HL-60 (cell line): Measurements from ENCODE around the gene TMEM95.

Experiments used
- DNase-seq, 2 experiments: peaks; one replicate each; pipeline ENCODE4 v3.0.0-alpha.2; 2010 to 2020; ENCODE audit warnings: low read depth in 1 of 2, low spot score in 1 of 2
- H3K27ac ChIP-seq: fragments of 250-450 bp; sonication (Bioruptor Pico); replicated peaks from 2 replicates; pipeline ENCODE4 v1.5.1; 2020; ENCODE audit warnings: mild to moderate bottlenecking, moderate library complexity
- H3K27me3 ChIP-seq: fragments of 250-450 bp; sonication (Bioruptor Pico); 2 replicates; pipeline ENCODE4 v1.5.1; 2021; ENCODE audit warnings: mild to moderate bottlenecking, moderate library complexity; ENCODE audit not compliant: insufficient read depth, poor library complexity, severe bottlenecking
- H3K4me3 ChIP-seq: replicated peaks from 2 replicates; pipeline ENCODE4 v1.5.1; 2011; ENCODE audit warnings: mild to moderate bottlenecking, control low read depth, low read length; ENCODE audit not compliant: insufficient read depth
- CTCF ChIP-seq: IDR thresholded peaks from one replicate; pipeline ENCODE4 v1.5.1; 2011; ENCODE audit warnings: low read length, control low read depth, inconsistent platforms; ENCODE audit not compliant: insufficient read depth
- GABPA ChIP-seq: IDR thresholded peaks from 2 replicates; pipeline ENCODE4 v1.6.1; 2012; ENCODE audit warnings: low read depth
- POLR2AphosphoS5 ChIP-seq: IDR thresholded peaks from 2 replicates; pipeline ENCODE4 v1.6.1; 2012; ENCODE audit warnings: low read depth
- REST ChIP-seq: IDR thresholded peaks from 2 replicates; pipeline ENCODE4 v1.6.1; 2012; ENCODE audit warnings: low read depth; ENCODE audit not compliant: insufficient replicate concordance
- SPI1 ChIP-seq: IDR thresholded peaks from 2 replicates; pipeline ENCODE4 v1.6.1; 2012; ENCODE audit warnings: low read depth, mild to moderate bottlenecking, borderline replicate concordance

TMEM95 gene

GRCh38 chr17:7348478-7349242, 6.3 kb upstream of the TMEM95 start:
- TF ChIP-seq GABPA (no peak), SPI1 (no peak), POLR2AphosphoS5 (no peak), CTCF (no peak), REST (no peak)
- DNase-seq = no peak
- no peaks in the 10 kb centered on the region for H3K27me3 ChIP-seq
- no peak overlapping the region for H3K4me3 ChIP-seq
- H3K27ac ChIP-seq = no peak overlapping the region

- no peak for DNase-seq
- no peak within 1 kb of the TSS for H3K27ac ChIP-seq
- no peak within 1 kb of the TSS for H3K4me3 ChIP-seq
- no peaks in the 10 kb centered on the region for H3K27me3 ChIP-seq
- TF ChIP-seq SPI1 (no peak), GABPA (no peak), REST (no peak), POLR2AphosphoS5 (no peak), CTCF (no peak)
Observed at GRCh38 chr17:7351665-7352502, 3.1 kb upstream of the TMEM95 start, which contains the start of gene KCTD11. Gene KCTD11 (plus strand): TSS chr17:7352162.

GRCh38 chr17:7352503-7352889, 2.5 kb upstream of the TMEM95 start:
- DNase-seq = no peak
- no peak overlapping the region for H3K27ac ChIP-seq
- TF ChIP-seq CTCF (no peak), REST (no peak), GABPA (no peak), POLR2AphosphoS5 (no peak), SPI1 (no peak)
- no peaks in the 10 kb centered on the region for H3K27me3 ChIP-seq
- H3K4me3 ChIP-seq = no peak overlapping the region
